CD4-positive, alpha-beta T cell treated with Interleukin-4 for 4 hours (primary cell): Measurements from ENCODE around the gene NPFF.

Experiments used
- DNase-seq: peaks from one replicate; pipeline ENCODE4 v3.0.0-alpha.2; 2020

Gene NPFF

DNA sequence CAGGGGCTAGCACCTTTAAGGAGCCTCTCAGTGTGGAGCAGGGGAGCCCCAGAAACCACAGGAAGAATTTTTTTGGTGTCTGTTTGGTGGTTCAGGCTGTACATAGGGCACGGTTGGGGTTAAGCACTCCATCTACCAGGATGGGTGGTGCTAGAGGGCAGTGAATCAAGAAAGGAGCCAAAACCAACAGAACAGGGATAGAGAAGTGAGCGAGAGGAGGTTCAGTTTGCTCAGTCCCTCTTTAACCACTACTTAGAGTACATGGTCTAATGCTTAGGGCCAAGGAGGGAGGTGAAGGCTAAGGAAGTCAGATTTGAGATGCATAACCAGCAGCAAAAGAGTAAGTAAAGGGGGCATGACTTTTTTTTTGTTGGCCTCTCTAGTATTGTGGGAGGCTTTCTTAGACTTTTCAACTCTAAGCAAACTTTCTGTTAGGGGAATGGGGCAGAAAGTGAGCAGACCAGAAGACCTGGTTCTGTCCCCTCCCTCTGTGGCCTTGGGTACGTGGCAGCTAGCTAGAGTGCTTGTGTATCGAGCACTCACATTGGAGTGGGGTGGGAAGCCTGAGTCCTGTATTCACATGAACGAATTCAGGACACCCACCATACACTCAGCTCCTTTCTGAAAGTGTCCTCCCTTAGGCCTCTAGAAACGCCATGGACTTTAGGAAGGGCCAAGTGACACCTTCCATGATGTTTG is 6.6 kb upstream of the NPFF start:
- DNase-seq: no peak

DNA sequence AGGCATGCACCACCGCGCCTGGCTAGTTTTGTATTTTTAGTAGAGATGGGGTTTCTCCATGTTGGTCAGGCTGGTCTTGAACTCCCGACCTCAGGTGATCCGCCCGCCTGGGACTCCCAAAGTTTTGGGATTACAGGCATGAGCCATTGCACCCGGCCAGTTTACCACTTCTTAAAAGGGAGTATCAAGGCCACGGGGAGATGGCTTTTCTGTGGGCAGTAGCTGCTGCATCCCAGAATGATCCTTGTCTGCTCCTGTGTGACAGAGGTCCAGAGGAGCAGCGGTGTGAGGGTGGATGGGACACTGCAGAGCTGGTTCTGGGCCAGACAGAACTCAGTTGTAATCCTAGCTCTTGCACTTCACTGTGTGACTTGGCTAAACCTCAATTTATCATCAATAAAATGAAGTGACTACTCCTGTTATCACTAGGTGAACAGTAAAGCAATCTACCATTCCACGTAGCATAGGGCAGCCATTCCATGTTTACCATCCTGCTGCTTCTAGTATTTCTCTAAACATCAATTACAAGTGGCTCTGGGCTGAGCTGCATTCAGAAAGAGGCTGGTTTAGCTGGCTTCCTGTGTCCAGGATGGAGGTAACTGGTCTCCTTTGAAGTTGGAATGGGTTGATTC is 3.0 kb upstream of the NPFF start:
- DNase-seq: no peak

DNA sequence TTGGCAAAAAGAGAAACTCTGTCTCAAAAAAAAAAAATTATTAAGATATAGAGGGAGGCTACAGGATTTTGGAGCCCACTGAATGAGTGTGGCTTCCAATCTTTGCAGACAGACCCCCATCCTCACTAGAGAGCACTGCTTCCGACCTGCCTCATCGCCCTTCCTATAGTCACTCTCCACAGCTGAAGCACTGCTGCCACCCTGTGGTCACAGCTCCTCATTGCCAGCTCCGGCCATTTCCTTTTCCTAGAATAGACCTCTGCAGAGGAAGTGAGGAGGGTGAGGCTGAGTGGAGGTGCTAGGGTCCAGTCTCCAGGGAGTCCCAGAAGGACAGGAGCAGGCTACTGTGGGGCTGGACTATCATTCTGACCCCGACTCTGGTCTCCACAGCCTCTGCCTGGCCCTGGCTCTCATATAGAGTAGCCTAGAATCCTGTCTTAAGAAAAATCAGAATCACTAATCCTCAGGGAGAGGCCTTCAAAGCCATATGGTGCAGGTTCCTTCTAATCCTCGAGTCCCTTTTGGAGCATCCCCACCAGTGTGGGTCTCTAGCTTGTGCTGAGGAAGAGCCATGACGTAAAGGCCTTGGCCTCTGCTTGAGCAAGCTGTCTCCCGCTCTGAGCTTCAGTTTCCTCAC is 1.4 kb upstream of the NPFF start:
- peak; percentile 82 for DNase-seq

DNA sequence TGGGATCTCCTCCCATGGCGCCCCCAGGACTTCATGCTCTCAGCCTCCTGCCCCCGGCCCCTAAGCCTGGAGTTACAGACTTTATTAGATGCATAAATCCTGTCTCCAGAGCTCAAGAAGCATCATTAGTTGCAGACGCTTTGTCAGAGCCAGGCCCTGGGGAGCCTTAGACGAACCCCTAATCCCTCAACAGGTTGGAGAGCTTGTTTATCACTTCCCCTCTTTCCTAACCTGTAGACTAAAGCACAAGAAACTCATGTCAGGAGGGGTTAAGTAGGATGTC is 260 bp upstream of the NPFF start:
- DNase-seq: no peak

DNA sequence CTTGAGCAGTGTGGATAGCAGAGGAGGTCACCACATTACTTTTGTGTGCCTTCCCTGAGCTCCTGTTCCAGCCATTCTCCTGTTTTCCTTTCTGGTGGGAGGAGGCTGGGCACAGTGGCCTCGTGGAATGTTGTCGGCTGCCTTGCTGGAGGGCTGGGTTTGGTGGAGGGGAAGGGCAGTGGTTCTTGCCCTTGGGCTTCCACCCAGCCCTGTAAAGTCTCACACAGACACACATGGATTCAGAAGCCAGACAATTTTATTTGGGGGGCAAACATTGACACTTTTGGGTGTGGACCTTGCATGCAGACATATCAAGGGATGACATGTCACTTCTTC is 866 bp downstream of the NPFF start:
- no peak for DNase-seq

DNA sequence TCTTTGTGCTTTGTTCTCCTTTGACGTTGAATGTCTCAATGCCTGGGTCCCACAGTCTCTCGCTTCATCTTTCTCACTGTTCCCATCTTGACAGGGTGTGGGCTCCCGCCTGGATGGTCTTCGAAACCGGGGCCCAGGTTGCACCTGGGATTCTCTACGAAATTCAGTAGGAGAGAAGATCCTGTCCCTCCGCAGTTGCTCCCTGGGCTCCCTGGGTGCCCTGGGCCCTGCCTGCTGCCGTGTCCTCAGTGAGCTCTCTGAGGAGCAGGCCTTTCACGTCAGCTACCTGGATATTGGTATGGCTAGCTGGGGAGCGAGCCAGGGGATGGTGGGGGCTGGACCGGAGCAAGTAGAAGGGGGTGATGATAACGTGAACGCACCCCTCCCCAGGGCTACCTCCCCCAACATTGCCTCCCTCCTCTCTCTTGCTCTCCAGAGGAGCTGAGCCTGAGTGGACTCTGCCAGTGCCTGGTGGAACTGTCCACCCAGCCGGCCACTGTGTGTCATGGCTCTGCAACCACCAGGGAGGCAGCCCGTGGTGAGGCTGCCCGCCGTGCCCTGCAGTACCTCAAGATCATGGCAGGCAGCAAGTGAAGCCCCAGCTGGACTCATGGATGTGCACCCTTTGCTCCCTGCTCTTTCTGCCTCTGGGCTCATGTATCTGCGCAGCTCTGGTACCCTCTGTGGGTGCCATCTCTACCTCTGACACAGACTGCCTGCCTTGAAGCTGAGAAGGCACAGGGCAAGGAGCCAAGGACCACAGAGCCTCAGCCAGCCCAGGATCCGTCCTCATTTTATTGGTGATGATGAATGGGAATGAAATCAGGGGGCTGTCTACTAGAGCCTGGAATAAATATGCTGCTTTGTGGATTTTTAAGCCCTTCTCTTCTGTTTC is 1.5 kb downstream of the NPFF start:
- DNase-seq: no peak

DNA sequence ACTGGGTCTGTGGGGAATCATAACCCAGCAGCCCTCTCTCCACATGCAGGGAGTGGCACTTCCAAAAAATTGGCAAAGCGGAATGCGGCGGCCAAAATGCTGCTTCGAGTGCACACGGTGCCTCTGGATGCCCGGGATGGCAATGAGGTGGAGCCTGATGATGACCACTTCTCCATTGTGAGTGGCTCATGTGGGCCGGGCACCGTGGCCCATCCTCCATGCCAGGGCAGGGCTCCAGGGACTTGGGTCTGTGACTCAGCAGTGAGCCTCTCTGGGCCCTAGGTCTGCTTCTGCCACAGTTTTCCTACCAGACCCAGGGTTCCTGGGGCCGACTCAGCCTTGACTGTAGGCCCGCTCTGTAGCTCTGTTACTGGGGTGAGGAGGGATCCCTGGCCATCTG is 2.2 kb downstream of the NPFF start:
- no peak for DNase-seq

DNA sequence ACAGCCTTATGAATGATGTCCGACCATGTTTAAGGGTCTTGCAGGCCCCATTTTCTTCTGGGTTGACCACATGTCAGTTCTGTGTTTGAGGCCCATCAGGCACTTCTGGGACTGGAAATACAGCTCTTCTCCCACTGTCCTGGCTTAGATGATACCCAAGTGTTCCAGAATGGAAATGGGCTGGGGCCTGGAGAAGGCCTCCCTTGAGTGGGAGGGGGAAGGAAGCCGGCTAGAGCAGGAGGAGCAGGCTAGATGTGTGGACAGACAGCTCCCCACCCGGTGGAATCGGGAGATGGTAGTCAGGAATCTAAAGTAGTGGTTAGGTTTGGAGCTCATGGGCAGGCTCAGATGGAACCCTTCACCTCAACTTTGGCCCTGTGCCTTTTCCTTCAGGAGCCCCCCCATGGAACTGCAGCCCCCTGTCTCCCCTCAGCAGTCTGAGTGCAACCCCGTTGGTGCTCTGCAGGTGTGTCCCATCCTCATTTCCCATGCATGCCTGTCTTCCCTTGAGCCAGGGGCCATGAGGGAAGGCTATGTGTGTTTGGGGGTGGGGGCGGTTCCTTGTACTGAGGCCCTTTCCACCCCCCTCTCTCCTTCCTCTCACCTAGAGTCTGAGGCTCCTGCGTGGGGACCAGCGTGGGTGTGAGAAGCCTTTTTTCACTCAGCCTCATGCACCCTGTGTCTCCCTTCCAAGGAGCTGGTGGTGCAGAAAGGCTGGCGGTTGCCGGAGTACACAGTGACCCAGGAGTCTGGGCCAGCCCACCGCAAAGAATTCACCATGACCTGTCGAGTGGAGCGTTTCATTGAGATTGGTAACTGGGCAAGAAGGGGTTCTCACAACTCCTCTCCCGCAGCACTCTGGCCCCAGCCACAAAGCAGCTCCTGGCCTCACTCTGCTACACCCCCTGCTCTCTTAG is 3.0 kb downstream of the NPFF start:
- DNase-seq: no peak

DNA sequence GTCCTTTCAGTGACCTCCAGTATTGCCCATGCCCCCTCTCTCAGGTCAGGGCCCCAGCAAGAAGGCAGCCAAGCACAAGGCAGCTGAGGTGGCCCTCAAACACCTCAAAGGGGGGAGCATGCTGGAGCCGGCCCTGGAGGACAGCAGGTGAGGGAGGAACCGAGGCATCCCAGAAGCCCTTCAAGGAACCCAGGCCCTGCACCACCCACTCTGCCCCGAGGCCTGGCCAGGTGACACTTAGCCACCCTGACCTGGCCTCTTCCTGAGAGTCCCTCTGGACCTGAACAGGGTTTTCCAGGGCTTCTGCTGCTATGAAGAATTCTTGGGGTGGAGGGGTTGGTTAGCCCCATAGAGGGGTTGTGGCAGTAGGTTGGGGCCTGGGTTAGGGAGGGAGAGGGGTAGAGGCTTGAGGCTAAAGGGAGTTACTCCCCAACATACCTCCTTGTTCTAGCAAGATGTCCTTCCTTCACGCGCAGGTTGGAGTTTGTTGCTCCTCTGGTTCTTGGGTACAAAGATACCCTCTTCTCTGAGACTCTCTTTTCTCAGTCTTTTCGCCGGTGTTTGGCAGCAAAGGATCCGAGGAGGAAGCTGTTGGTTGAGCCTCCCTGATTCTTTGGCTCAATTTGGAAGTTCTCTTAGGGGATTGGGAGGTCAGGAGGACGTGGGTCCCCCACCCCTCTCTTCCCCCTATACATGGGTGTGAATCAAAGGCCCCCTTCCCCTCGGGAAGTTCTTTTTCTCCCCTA is 4.1 kb downstream of the NPFF start:
- DNase-seq: no peak

DNA sequence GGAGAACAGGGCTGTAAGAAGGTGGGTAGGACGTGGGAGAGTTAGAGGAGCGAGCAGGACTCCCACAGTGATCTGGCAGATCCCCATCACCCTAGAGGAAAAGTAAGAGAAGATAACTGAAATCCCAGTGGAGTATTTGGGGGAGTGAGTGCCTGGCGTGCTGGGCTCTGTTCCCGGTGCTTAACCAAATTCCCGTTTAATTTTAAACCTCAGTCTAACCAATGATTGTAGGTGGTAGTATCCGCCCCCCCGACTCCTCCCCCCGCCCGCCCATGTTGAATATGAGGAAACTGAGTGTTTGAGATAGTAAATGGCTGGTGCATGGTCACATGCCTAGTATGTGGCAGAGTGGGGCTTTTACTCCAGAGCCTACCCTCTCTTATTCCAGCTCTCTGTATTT is 5.0 kb downstream of the NPFF start:
- no peak for DNase-seq

DNA sequence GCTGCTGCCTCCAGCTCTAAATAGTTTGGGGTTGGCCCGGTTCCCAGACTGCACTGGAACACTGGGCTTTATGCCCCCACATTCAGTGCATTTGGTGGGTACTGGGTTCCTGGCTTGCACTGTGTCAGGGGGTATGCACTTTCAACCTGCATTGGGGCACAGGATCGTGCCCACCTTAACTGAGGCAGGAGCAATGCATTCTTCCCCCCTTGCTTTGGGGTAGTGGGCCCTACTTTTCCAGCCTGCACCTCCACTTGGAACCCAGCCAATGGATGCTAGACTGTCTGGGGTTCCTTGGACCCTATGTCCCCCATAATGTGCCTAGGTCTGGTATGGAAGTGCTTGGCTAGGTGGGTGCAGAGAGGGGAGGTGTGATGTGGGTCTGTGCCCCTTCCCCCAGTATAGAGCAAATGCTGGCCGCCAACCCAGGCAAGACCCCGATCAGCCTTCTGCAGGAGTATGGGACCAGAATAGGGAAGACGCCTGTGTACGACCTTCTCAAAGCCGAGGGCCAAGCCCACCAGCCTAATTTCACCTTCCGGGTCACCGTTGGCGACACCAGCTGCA is 5.6 kb downstream of the NPFF start:
- DNase-seq: no peak

DNA sequence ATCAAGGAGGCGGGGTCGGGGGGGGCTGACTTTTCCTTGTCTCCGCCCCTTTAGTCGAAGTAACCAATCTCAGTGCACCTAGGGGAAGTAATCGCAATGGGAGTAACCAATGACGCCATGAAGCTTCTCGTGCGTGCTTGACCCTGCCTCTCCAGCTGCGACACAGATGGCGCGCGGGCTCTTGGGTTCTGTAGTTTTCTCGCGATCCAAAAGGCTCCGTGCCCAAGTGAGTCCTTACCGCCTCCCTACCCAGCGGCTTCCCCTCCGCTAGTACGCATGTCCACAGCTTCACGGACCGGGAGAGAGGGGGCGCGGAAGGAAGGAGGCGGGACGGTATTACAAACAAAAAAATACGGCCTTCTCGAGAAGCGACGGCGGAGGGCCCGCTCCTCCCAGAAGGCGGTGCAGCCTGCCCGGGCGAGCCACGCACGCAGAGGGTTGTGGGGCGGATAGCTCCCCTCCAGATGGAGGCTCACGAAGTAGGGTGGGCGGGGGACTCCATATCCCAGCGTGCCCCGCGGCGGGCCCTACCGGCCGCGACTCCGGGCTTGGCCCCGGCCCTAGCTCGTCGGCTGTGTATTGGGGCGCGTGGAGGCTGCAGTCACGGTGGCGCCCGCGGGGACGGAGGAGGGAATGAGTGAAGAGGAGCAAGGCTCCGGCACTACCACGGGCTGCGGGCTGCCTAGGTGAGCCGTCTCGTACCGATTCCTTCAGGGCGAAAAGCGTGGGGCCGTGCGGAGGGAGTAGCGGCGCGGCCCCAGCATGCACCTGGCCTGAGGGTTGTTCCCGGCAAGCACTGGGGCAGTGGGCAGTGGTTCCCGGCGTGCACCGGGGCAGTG is 6.3 kb downstream of the NPFF start, which contains the start of gene TARBP2:
TSS of gene TARBP2 (plus strand) at position 508 of the 839 bp plus-strand sequence. CDS start at position 634, 126 bp downstream.
- DNase-seq: peak; percentile 99

DNA sequence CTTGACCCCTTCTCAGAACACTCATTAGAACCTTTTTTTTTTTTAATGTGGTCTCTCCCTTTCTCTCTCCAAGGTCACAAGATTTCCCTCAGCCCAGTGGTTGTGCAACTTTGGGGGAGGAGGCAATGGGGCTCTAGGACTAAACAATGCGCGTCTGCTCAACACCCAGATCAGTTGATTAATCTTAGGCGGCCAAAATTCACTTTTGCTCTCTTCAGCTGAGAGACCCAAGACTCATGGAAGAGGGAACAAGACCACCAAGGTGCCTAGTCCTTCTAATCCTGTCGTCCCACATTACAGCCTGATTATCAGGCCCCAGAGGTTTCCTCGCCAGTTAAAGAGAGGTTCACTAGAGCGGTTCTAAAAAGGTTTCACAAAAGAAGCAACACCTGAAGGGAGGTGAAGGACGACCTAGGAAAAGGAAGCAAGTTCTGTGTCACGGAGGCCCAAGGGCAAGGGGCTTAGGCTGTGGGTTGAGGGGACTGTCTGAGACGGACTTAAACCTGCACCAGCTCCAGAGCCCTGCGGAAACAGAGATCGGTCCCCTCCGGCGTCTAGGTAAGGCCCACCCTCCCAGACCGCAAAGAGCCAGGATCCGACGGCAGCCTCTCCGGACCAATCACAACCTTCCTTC is 7.0 kb downstream of the NPFF start:
- DNase-seq: no peak

DNA sequence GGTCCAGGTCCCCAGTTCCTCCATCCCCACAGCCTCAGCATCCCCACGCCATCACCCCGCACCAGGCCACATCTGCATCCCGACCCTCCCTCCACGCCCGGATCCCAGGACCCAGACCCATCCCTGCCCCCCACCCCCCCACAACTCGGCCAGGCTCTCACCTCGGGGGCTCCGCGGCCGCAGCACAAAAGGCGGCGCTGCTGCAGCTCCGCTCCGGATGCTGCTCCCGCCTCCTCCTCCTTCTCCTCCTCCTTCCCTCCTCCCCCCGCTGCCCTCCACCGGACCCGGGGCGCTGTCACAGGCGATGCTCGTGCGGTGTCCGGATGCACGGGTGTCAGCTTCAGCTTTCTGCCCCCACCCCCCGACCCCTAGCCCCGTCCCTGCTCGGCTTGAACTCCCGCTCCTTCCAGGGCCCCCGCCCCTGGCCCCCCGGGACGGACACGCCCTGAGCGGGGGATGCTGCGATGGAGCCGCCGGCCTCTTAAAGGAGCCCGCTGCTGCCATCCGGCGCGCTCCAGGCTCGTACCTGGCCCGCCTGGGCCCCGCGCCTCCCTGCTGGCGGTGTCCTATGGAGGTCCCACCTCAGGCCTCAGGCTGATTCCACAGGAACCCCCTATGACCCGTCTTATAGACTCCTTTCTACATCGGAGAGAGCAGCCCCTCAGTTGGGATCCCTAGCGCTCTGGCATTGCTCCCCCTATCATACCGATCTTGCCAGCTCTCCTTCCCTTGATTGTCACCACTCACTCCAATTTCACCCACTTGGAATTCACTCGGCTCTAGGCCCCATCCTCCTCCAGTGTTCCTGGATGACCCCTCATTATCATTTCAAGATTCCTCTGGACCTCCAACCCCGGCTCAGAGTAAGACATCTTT is 7.8 kb downstream of the NPFF start, which contains the start of gene MAP3K12:
TSS of gene MAP3K12 (minus strand) at position 193 of the 876 bp plus-strand sequence. CDS start 12,067 bp downstream, outside the sequence.
- DNase-seq: peak; percentile 44

DNA sequence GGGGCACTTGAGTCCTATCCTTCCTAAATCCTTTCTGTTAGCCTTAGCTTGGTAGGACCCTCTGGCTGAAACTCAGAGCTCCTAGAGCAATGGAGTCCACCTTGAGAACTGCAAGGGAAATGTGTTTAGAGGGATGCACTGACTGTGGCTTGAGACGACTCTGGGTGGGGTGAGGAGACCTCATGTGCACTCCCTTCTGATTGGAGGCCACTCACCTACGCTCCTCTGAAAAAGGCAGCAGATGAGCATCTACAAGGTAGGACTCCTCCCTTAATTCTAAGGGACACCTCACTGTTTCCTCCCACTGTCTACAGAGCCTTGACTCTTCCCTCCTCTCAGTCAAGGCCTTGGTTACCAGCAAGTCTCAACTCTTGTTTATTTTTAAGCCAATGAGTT is 9.1 kb downstream of the NPFF start:
- no peak for DNase-seq

DNA sequence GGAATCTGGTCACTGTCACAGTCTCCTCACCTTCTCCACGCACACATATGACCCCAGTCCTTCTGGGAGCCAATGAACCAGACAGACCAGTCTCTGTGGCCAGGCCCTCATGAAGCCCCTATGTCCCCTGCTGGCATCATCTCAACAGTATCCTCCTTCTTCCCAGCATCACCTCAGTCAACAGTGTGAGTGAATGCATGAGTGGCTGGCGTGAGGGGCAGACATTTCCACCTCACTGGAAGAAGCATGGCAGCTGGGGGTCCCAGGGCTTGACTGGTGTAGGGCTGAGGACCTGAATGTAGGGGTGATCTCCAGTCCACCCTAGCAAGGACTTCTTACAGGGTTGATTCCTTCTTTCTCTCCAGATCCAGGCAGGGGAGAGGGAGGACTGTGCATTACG is 9.8 kb downstream of the NPFF start:
- DNase-seq: no peak

DNA sequence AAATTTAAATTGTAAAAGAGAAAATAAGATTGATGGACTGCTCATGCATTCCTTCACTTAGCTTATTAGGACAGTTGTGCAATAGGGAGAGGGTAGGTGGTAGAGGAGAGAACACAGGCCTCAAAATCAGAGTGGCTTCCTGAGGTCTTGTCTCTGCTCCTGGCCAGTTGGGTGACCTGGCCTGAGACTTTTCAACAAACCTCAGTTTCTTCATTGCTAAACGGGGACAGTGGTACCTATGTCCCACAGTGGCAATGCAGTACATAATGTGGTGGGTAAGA is 10.6 kb downstream of the NPFF start:
- DNase-seq: no peak

DNA sequence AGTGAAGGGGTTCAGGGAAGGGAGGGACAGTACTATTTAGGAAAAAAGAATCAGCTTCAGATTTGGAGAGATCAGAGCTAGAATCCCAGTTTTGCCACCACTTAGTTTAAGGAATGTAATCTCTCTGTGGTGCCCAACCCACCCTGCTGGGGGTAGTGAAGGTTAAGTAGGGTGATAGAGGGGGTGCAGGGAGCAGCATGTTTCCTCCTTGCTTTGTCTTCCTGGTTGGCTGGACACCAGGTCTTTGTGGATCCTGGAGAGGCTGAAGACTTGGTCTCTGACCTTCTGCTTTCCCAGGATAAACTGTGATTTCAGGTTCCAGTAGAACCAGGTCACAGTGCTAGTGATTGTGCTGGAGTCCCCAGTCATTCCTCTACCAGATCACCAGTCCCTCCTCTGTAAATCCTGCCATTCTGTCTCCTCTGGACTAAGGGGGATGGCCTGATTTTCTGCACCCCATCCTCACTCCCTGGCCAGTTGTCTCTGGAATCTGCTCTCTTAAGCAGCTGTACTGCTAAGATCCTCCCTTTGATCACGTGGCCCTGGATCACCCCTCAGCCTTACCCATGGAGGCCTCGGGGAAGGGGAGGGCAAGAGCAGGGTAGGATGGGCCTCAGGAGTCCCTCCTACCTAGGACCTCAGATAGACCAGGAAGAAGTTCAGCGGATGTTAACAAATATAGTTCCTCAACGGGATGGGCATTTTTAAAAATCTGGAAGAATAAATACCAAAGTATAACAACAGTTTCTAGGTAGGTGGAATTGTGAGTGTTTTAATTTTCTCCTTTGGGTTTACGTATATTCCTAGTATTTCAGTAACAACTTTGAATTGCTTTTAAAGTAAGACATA is 11.2 kb downstream of the NPFF start:
- no peak for DNase-seq
